Measurements from ENCODE around the gene GALNT9. TPM values are rescaled to one million over a fixed set of nuclear protein-coding genes. Genes with fewer than 3 reads are reported as not detected.

The GALNT9 gene
- polyA plus RNA-seq, 3 donors, result not detected

DNA sequence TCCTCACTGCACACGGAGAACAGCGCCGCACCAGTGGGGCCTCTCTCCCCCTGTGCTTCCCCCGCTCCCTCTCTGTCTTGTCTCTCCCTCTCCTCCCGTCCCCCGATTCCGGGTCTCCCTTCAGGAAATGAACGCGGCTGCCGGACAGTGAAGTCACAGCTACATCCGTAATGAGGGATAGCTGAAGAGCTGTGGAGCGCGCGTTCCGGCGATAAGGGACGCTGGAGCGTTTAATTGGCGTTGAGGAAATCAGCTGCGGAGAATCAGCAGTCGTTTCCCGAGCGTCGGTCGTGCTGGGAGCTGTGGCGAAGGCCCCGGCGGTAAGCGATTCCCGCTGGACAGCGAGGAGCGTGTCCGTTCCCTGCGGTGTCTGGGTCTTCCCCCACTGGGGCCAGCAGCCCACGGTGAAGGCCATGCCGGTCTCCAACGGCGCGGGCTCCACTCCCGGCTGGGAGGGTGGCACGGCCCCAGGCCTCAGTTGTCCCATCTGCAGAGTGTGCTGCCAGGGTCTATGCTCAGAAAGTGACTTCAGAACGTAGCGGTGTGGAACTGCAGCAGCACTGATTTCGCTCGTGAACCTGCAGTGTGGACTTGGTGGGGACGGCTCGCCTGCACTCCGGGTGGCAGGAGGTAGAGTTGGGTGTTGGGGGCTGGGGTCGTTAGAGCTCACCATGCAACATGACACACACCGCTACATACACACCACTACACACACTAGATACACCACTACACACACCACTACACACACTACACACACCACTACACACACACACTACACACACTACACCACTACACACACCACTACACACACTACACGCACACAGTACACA, 174.2 kb downstream of the GALNT9 start:
- peaks cover 0 to 19% of the 10 kb centered on the region in 2 donors for H3K36me3 Mint-ChIP-seq
- Histone ChIP-seq H3K4me3 (replicated peaks in 1 of 3; ENCODE audit: low read depth in 2 of 3, low read length in 3 of 3) (no peak overlapping the region), H4K20me1 (ENCODE audit: insufficient read depth, low read length) (no peaks in the 10 kb centered on the region), H3K4me1 (ENCODE audit: control insufficient read depth in 1 of 2, insufficient read depth in 2 of 2, low read length in 2 of 2) (peaks cover 4 to 7% of the 10 kb centered on the region in 2 donors), H3K27ac (ENCODE audit: low read depth in 1 of 2, low read length in 2 of 2) (no peak overlapping the region), H3K36me3 (replicated peaks in 1 of 2; ENCODE audit: control insufficient read depth in 1 of 2, insufficient read depth in 2 of 2, low read length in 2 of 2) (peaks cover 15 to 45% of the 10 kb centered on the region in 2 donors), H3K27me3 (ENCODE audit: control insufficient read depth in 2 of 2, insufficient read depth in 2 of 2, low read length in 2 of 2) (no peaks in the 10 kb centered on the region), H3K79me2 (ENCODE audit: insufficient read depth, low read length) (no peaks in the 10 kb centered on the region), H2AFZ (ENCODE audit: insufficient read depth, low read depth, low read length, poor library complexity, severe bottlenecking) (no peak overlapping the region), H3K4me2 (replicated peaks; ENCODE audit: extremely low read depth, low read length, poor library complexity, severe bottlenecking) (no peak overlapping the region), H3K9ac (ENCODE audit: insufficient read depth, low read length, poor library complexity, severe bottlenecking) (no peak overlapping the region), H3K9me3 (replicated peaks in 1 of 2; ENCODE audit: control insufficient read depth in 1 of 2, insufficient read depth in 1 of 2, low read length in 2 of 2) (no peaks in the 10 kb centered on the region)
- intact Hi-C loops (cut with micrococcal nuclease), result loop anchor here in 1 of 2 donors (5.0 kb wide), 1 partner anchor 462 kb away; the partner anchor contains the start of gene P2RX2
- no peak overlapping the region for H3K4me3 Mint-ChIP-seq
- WGBS (ENCODE audit: insufficient coverage), result 95% methylated on average over 36 of the region's 51 CpGs
- TF ChIP-seq, protein P1, sequence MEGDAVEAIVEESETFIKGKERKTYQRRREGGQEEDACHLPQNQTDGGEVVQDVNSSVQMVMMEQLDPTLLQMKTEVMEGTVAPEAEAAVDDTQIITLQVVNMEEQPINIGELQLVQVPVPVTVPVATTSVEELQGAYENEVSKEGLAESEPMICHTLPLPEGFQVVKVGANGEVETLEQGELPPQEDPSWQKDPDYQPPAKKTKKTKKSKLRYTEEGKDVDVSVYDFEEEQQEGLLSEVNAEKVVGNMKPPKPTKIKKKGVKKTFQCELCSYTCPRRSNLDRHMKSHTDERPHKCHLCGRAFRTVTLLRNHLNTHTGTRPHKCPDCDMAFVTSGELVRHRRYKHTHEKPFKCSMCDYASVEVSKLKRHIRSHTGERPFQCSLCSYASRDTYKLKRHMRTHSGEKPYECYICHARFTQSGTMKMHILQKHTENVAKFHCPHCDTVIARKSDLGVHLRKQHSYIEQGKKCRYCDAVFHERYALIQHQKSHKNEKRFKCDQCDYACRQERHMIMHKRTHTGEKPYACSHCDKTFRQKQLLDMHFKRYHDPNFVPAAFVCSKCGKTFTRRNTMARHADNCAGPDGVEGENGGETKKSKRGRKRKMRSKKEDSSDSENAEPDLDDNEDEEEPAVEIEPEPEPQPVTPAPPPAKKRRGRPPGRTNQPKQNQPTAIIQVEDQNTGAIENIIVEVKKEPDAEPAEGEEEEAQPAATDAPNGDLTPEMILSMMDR (IDR thresholded peaks at IDR 0.05), result no peak
- H3K27me3 Mint-ChIP-seq (ENCODE audit: low read depth in 3 of 3), result peaks cover 0 to 7% (median 4%) of the 10 kb centered on the region in 3 donors
- peak overlapping the region in 1 of 7 donors; percentile 18 for H3K27ac Mint-ChIP-seq
- DNase-seq, result no peak
- peaks cover 0 to 5% (median 0%) of the 10 kb centered on the region in 7 donors for H3K9me3 Mint-ChIP-seq
- H3K4me1 Mint-ChIP-seq, result peaks cover 7% of the 10 kb centered on the region

GRCh38 chr12:132154341-132154761, 175.0 kb downstream of the GALNT9 start:
- Histone ChIP-seq H3K4me1 (ENCODE audit: control insufficient read depth in 1 of 2, insufficient read depth in 2 of 2, low read length in 2 of 2) (peaks cover 4 to 7% of the 10 kb centered on the region in 2 donors), H3K27ac (ENCODE audit: low read depth in 1 of 2, low read length in 2 of 2) (no peak overlapping the region), H3K9me3 (replicated peaks in 1 of 2; ENCODE audit: control insufficient read depth in 1 of 2, insufficient read depth in 1 of 2, low read length in 2 of 2) (no peaks in the 10 kb centered on the region), H3K4me2 (replicated peaks; ENCODE audit: extremely low read depth, low read length, poor library complexity, severe bottlenecking) (peak overlapping the region; percentile 59), H4K20me1 (ENCODE audit: insufficient read depth, low read length) (no peaks in the 10 kb centered on the region), H3K79me2 (ENCODE audit: insufficient read depth, low read length) (no peaks in the 10 kb centered on the region), H3K9ac (ENCODE audit: insufficient read depth, low read length, poor library complexity, severe bottlenecking) (no peak overlapping the region), H3K27me3 (ENCODE audit: control insufficient read depth in 2 of 2, insufficient read depth in 2 of 2, low read length in 2 of 2) (no peaks in the 10 kb centered on the region), H2AFZ (ENCODE audit: insufficient read depth, low read depth, low read length, poor library complexity, severe bottlenecking) (no peak overlapping the region), H3K36me3 (replicated peaks in 1 of 2; ENCODE audit: control insufficient read depth in 1 of 2, insufficient read depth in 2 of 2, low read length in 2 of 2) (peaks cover 15 to 45% of the 10 kb centered on the region in 2 donors), H3K4me3 (replicated peaks in 1 of 3; ENCODE audit: low read depth in 2 of 3, low read length in 3 of 3) (peak overlapping the region in 1 of 3 experiments; percentile 35)
- peaks cover 0 to 5% (median 0%) of the 10 kb centered on the region in 7 donors for H3K9me3 Mint-ChIP-seq
- WGBS (ENCODE audit: insufficient coverage), result 76% methylated on average over 21 of the region's 21 CpGs
- H3K27me3 Mint-ChIP-seq (ENCODE audit: low read depth in 3 of 3), result peaks cover 0 to 5% (median 2%) of the 10 kb centered on the region in 3 donors
- H3K4me1 Mint-ChIP-seq, result peaks cover 7% of the 10 kb centered on the region
- peaks cover 0 to 19% of the 10 kb centered on the region in 2 donors for H3K36me3 Mint-ChIP-seq
- H3K27ac Mint-ChIP-seq, result peak overlapping the region in 2 of 7 donors; percentile 49 to 61
- peak overlapping the region in 1 of 2 donors; percentile 74 for H3K4me3 Mint-ChIP-seq
- TF ChIP-seq, protein P1 (IDR thresholded peaks at IDR 0.05), result no peak
- intact Hi-C loops (cut with micrococcal nuclease), result loop anchor here in 1 of 2 donors (5.0 kb wide), 1 partner anchor 463 kb away; the partner anchor contains the start of gene P2RX2
- DNase-seq, result no peak
